ENCODE measurements around the gene SMAD4. TPM values are rescaled to one million over a fixed set of nuclear protein-coding genes. Genes with fewer than 3 reads are reported as not detected.

The SMAD4 gene
- total and polyA plus RNA-seq, 2 experiments from 2014 or later = 64.4 to 116 TPM

DNA sequence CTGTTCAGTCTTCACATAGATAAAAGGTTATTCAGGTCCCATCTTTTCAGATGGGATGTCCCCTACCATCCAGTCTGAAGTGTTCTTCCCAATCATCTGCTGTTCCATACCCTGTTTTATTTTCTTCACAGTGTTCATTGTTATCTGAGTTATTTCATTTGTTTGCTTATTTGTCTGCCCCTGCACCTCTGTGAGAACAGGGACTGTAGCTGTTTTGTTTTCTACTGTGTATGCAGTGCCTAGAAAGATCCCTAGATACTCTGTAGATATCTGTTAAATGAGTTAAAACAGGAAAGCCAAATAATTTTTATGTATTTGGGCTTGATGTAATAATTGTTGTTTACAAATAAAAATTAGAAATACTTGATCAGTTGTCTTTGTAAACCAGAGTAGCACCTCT is 34.2 kb downstream of the SMAD4 start:
- no peaks in the 10 kb centered on the region for H3K4me1 ChIP-seq (ENCODE audit: insufficient read depth)
- no peaks in the 10 kb centered on the region for H3K9me2 ChIP-seq (replicated peaks; ENCODE audit: insufficient read depth)
- H4K20me1 ChIP-seq (ENCODE audit: insufficient read depth, poor library complexity, severe bottlenecking) = no peaks in the 10 kb centered on the region
- no peak overlapping the region for H3K4me2 ChIP-seq
- no peaks in the 10 kb centered on the region for H3K27me3 ChIP-seq
- H3K4me3 ChIP-seq = no peak overlapping the region
- no peak overlapping the region for H2AFZ ChIP-seq
- DNase-seq (ENCODE audit: low spot score) = no peak
- H3K27ac ChIP-seq = no peak overlapping the region
- TF ChIP-seq EZH2phosphoT487 (IDR thresholded peaks at IDR 0.05; ENCODE audit: low read depth, severe bottlenecking, unreplicated experiment) (no peak), EZH2 (IDR thresholded peaks at IDR 0.05; ENCODE audit: borderline replicate concordance) (no peak)
- TF ChIP-seq, protein P1, sequence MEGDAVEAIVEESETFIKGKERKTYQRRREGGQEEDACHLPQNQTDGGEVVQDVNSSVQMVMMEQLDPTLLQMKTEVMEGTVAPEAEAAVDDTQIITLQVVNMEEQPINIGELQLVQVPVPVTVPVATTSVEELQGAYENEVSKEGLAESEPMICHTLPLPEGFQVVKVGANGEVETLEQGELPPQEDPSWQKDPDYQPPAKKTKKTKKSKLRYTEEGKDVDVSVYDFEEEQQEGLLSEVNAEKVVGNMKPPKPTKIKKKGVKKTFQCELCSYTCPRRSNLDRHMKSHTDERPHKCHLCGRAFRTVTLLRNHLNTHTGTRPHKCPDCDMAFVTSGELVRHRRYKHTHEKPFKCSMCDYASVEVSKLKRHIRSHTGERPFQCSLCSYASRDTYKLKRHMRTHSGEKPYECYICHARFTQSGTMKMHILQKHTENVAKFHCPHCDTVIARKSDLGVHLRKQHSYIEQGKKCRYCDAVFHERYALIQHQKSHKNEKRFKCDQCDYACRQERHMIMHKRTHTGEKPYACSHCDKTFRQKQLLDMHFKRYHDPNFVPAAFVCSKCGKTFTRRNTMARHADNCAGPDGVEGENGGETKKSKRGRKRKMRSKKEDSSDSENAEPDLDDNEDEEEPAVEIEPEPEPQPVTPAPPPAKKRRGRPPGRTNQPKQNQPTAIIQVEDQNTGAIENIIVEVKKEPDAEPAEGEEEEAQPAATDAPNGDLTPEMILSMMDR (IDR thresholded peaks at IDR 0.05; ENCODE audit: poor library complexity) = no peak
- H3K36me3 ChIP-seq (replicated peaks; ENCODE audit: insufficient read depth, low read depth) = no peaks in the 10 kb centered on the region
- no peaks in the 10 kb centered on the region for H3K9me3 ChIP-seq (ENCODE audit: low read depth)
- peaks cover 31% of the 10 kb centered on the region for H3K79me2 ChIP-seq

- Histone ChIP-seq H2AFZ (no peak overlapping the region), H3K4me3 (no peak overlapping the region), H3K9me3 (ENCODE audit: low read depth) (no peaks in the 10 kb centered on the region), H4K20me1 (ENCODE audit: insufficient read depth, poor library complexity, severe bottlenecking) (no peaks in the 10 kb centered on the region), H3K79me2 (peaks cover 44% of the 10 kb centered on the region), H3K36me3 (replicated peaks; ENCODE audit: insufficient read depth, low read depth) (no peaks in the 10 kb centered on the region), H3K4me1 (ENCODE audit: insufficient read depth) (no peaks in the 10 kb centered on the region), H3K27ac (no peak overlapping the region), H3K4me2 (no peak overlapping the region), H3K9me2 (replicated peaks; ENCODE audit: insufficient read depth) (no peaks in the 10 kb centered on the region), H3K27me3 (no peaks in the 10 kb centered on the region)
- WGBS (ENCODE audit: low lambda C conversion rate, missing lambda C conversion rate) = 93% methylated on average over 4 of the region's 4 CpGs
- TF ChIP-seq, protein P1 (IDR thresholded peaks at IDR 0.05; ENCODE audit: poor library complexity) = no peak
- no peak for TF ChIP-seq EZH2phosphoT487 (IDR thresholded peaks at IDR 0.05; ENCODE audit: low read depth, severe bottlenecking, unreplicated experiment)
- no peak for TF ChIP-seq EZH2 (IDR thresholded peaks at IDR 0.05; ENCODE audit: borderline replicate concordance)
- no peak for DNase-seq (ENCODE audit: low spot score)
Observed at GRCh38 chr18:51066273-51066672, 36.3 kb downstream of the SMAD4 start.

GRCh38 chr18:51068105-51068504 is 38.1 kb downstream of the SMAD4 start:
- H3K9me3 ChIP-seq (ENCODE audit: low read depth) = no peaks in the 10 kb centered on the region
- no peak overlapping the region for H3K4me3 ChIP-seq
- no peaks in the 10 kb centered on the region for H3K36me3 ChIP-seq (replicated peaks; ENCODE audit: insufficient read depth, low read depth)
- DNase-seq (ENCODE audit: low spot score) = no peak
- TF ChIP-seq, protein P1 (IDR thresholded peaks at IDR 0.05; ENCODE audit: poor library complexity) = no peak
- TF ChIP-seq EZH2phosphoT487 (IDR thresholded peaks at IDR 0.05; ENCODE audit: low read depth, severe bottlenecking, unreplicated experiment) (no peak), EZH2 (IDR thresholded peaks at IDR 0.05; ENCODE audit: borderline replicate concordance) (no peak)
- H3K27ac ChIP-seq = no peak overlapping the region
- H3K27me3 ChIP-seq = no peaks in the 10 kb centered on the region
- no peak overlapping the region for H2AFZ ChIP-seq
- no peaks in the 10 kb centered on the region for H3K4me1 ChIP-seq (ENCODE audit: insufficient read depth)
- no peak overlapping the region for H3K4me2 ChIP-seq
- H3K9me2 ChIP-seq (replicated peaks; ENCODE audit: insufficient read depth) = no peaks in the 10 kb centered on the region
- H3K79me2 ChIP-seq = peaks cover 61% of the 10 kb centered on the region
- 89% methylated on average over 4 of the region's 4 CpGs for WGBS (ENCODE audit: low lambda C conversion rate, missing lambda C conversion rate)
- H4K20me1 ChIP-seq (ENCODE audit: insufficient read depth, poor library complexity, severe bottlenecking) = no peaks in the 10 kb centered on the region

DNA sequence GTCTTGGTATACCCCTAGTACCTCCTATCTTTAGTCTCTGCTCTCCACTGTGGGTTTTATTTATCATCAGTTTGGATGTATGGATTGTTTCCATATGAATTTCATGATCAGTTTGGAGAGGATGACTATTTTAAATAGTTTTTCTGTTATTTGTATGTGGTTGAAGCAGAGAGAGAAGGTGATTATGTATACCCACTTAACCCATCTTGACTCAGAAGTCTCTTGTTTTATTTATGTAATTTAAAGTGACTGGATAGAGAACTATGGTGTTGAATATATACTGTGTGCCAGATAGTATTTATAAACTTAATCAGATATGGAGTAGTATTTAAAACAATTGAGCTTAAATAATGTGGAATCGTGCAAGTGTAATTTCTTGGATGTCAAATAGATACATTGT is 39.9 kb downstream of the SMAD4 start:
- Histone ChIP-seq H3K27ac (no peak overlapping the region), H3K79me2 (peaks cover 70% of the 10 kb centered on the region), H3K4me2 (no peak overlapping the region), H2AFZ (no peak overlapping the region), H3K36me3 (replicated peaks; ENCODE audit: insufficient read depth, low read depth) (no peaks in the 10 kb centered on the region), H3K4me1 (ENCODE audit: insufficient read depth) (no peaks in the 10 kb centered on the region), H3K9me2 (replicated peaks; ENCODE audit: insufficient read depth) (no peaks in the 10 kb centered on the region), H3K4me3 (no peak overlapping the region), H3K9me3 (ENCODE audit: low read depth) (no peaks in the 10 kb centered on the region), H4K20me1 (ENCODE audit: insufficient read depth, poor library complexity, severe bottlenecking) (no peaks in the 10 kb centered on the region), H3K27me3 (no peaks in the 10 kb centered on the region)
- no peak for TF ChIP-seq EZH2 (IDR thresholded peaks at IDR 0.05; ENCODE audit: borderline replicate concordance)
- no peak for TF ChIP-seq EZH2phosphoT487 (IDR thresholded peaks at IDR 0.05; ENCODE audit: low read depth, severe bottlenecking, unreplicated experiment)
- TF ChIP-seq, protein P1 (IDR thresholded peaks at IDR 0.05; ENCODE audit: poor library complexity) = no peak
- 84% methylated on average over 1 of the region's 1 CpG for WGBS (ENCODE audit: low lambda C conversion rate, missing lambda C conversion rate)
- DNase-seq (ENCODE audit: low spot score) = no peak

Measured in hepatocyte (in vitro differentiated cells).